HuH-7 (cell line): ENCODE data around the gene SMCHD1.
"Not testable (repeated sequence)": the region's sequence is repeated elsewhere in the genome, so short reads cannot be mapped to it uniquely, and the experiment has no call there.

Source experiments
- DNase-seq: peaks from one replicate; pipeline ENCODE4 v3.0.0; 2011; ENCODE audit warnings: low spot score

Gene SMCHD1

DNA sequence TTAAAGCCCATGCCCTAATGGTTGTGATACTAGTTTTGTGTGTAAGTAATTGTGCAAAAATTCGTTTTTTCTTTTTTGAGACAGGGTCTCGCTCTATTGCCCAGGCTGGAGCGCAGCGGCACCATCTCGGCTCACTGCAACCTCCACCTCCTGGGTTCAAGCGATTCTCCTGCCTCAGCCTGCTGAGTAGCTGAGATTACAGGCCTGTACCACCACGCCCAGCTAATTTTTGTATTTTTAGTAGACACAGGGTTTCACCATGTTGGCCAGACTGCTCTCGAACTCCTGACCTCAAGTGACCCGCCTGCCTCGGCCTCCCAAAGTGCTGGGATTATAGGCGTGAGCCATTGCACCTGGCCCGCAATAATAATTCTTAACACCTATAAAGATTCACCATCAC, 196.9 kb downstream of the SMCHD1 start:
- DNase-seq, result not testable (repeated sequence)

- DNase-seq, result no peak
Measured at GRCh38 chr18:2853173-2853925, 197.8 kb downstream of the SMCHD1 start.

DNA sequence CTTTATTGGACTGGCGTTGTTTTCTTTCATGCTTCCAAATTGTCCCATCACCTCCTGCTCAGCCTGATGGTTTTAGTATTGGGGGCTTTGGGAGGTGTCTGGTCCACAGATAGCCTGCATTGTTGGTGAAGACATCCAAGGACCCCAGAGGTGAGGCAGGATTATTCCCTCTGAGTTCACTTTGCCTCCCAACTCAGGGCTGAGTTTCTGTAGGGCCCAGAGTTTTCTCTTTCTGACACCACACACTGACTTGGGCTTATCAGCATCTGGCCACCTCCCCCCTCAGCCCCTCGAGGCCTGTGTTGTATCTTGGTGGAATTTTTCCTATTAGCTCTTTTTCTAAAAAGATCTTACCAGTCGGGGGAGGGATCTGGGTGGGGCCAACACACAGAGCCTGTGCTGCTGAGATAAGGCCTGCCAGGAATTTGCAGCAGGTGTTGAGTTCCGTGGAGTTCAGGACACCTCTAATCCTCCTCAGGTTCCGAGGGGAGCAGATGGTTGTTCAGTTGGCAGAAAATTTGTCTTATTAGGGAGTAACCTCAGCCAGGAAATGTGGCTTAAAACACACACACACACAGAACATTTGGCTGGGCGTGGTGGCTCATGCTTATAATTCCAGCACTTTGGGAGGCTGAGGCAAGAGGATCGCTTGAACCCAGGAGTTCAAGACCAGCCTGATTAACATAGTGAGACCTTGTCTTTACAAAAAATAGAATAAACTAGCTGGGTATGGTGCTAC, 198.6 kb downstream of the SMCHD1 start:
- no peak for DNase-seq
